PFSK-1 (cell line): ENCODE results near the gene ZNF511. TPM values are rescaled to one million over a fixed set of nuclear protein-coding genes. Genes with fewer than 3 reads are reported as not detected.

Experiments
- FOXP2 ChIP-seq: optimal IDR thresholded peaks from 2 replicates; pipeline ENCODE3; 2011; ENCODE audit warnings: borderline replicate concordance, control low read depth, inconsistent platforms; ENCODE audit not compliant: insufficient read depth; ENCODE audit errors: extremely low read length, extremely low read depth
- POLR2AphosphoS5 ChIP-seq: IDR thresholded peaks from 2 replicates; pipeline ENCODE4 v1.6.1; 2012; ENCODE audit warnings: low read depth, mild to moderate bottlenecking, control low read depth, low read length, moderate library complexity
- REST ChIP-seq, 2 experiments: IDR thresholded peaks; 2 replicates each; pipeline versions ENCODE4 v1.6.1 to v1.8.0; 2011 to 2012; ENCODE audit warnings: low read depth in 2 of 2, low read length in 2 of 2, control low read depth in 1 of 2, inconsistent platforms in 1 of 2, mild to moderate bottlenecking in 1 of 2, moderate library complexity in 1 of 2; ENCODE audit not compliant: insufficient read depth in 1 of 2
- SIN3A ChIP-seq: IDR thresholded peaks from 2 replicates; pipeline ENCODE4 v1.6.1; 2012; ENCODE audit warnings: mild to moderate bottlenecking, low read length, moderate library complexity, borderline replicate concordance; ENCODE audit not compliant: insufficient read depth
- TAF1 ChIP-seq: IDR thresholded peaks from 2 replicates; pipeline ENCODE4 v1.6.1; 2012; ENCODE audit warnings: low read length, control low read depth, borderline replicate concordance; ENCODE audit not compliant: insufficient read depth
- polyA plus RNA-seq: library from polyadenylated mRNA; unstranded; fragments of >200 nt; gene quantifications from one replicate; pipeline ENCODE4 v1.2.1, GENCODE V29; 2012; ENCODE audit warnings: low read depth, missing spikeins; ENCODE audit not compliant: insufficient read length

Gene ZNF511, protein sequence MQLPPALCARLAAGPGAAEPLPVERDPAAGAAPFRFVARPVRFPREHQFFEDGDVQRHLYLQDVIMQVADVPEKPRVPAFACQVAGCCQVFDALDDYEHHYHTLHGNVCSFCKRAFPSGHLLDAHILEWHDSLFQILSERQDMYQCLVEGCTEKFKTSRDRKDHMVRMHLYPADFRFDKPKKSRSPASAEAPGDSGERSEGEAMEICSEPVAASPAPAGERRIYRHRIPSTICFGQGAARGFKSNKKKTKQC
- polyA plus RNA-seq = 48.9 TPM

- TF ChIP-seq FOXP2 (peak; percentile 76), SIN3A (0 out of 2 replicates have a peak, but pooled peaks have one; percentile 21), POLR2AphosphoS5 (peak; percentile 58), TAF1 (peak; percentile 47; the same call in 1 of the 2 replicates), REST (IDR thresholded peaks at IDR 0.05; ENCODE audit: insufficient read depth in 1 of 2, low read depth in 2 of 2, low read length in 2 of 2) (0 out of 4 replicates have a peak, but pooled peaks of 1 of the 2 experiments have one; percentile 26)
Measured at GRCh38 chr10:133308421-133309099, at the start of gene ZNF511, which contains the start of gene TUBGCP2. Gene ZNF511, plus strand, starts transcription at chr10:133308914. Its CDS starts 30 bp downstream, at chr10:133308944. Gene TUBGCP2, minus strand, starts transcription at chr10:133308872. Its CDS starts 5,931 bp downstream, at chr10:133302941.

- TF ChIP-seq SIN3A = no peak
- TF ChIP-seq REST (IDR thresholded peaks at IDR 0.05; ENCODE audit: insufficient read depth in 1 of 2, low read depth in 2 of 2, low read length in 2 of 2) = no peak
- no peak for TF ChIP-seq TAF1
- TF ChIP-seq POLR2AphosphoS5 = no peak
- no peak for TF ChIP-seq FOXP2
Measured at GRCh38 chr10:133259602-133259989, 49.1 kb upstream of the ZNF511 start.

DNA sequence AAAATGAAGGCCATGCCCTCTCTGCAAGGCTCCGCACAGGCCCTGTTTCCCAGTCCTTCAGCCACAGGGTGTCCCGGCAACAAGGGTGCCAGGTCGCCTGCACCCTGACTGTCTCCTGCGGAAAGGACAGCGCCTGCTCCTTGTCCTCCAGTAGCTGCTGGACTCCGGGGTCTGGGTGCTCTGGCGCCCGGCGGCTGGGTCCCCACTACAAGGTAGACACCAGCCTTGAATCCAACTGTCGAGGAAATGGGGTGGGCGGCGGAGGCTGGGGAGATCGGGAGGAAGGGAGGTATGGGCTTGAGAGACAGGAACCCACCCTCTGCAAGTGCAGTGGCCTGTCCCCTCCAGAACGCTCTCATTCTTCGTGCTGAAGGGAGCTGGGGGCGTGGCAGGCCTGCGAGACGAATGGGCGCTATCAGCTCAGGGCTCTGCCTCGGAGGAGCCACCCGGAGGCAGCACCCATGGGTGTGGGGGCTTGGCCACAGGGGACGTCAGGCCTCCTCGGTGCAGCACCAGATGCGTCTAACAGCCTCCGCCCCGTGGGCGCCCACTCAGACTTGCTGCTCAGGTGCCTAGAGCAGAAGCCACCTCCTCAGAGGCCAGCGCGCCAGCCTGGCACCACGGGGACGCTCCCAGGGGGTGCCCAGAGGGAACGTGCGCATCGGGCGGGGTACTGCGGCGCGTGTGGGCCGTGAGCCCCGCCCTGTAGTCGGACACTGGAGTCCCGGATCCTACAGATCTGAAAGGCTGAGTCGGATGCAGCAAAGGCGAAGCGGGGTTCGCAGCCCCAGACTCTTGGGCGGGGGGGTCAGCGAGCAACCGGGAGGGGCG is 47.6 kb upstream of the ZNF511 start:
- TF ChIP-seq SIN3A (no peak), FOXP2 (no peak), REST (IDR thresholded peaks at IDR 0.05; ENCODE audit: insufficient read depth in 1 of 2, low read depth in 2 of 2, low read length in 2 of 2) (no peak), TAF1 (no peak), POLR2AphosphoS5 (no peak)

- peak; percentile 14 for TF ChIP-seq FOXP2
- no peak for TF ChIP-seq TAF1
- no peak for TF ChIP-seq REST (IDR thresholded peaks at IDR 0.05; ENCODE audit: insufficient read depth in 1 of 2, low read depth in 2 of 2, low read length in 2 of 2)
Measured at GRCh38 chr10:133261726-133262325, 46.9 kb upstream of the ZNF511 start.
